Type B pancreatic cell (in vitro differentiated cells): ENCODE data around the gene INTS14. TPM values are rescaled to one million over a fixed set of nuclear protein-coding genes. Genes with fewer than 3 reads are reported as not detected.

Source experiments
- DNase-seq: peaks from one replicate; pipeline ENCODE4 v3.0.0; 2021; ENCODE audit warnings: mixed read lengths; ENCODE audit not compliant: unreplicated experiment; ENCODE audit errors: extremely low spot score
- H3K27ac Mint-ChIP-seq: 2 replicates; pipeline ENCODE4 v1.8.0; 2021; ENCODE audit warnings: mild to moderate bottlenecking, mixed read lengths
- H3K27me3 Mint-ChIP-seq: 2 replicates; pipeline ENCODE4 v1.8.0; 2021; ENCODE audit warnings: mixed read lengths
- H3K36me3 Mint-ChIP-seq: 2 replicates; pipeline ENCODE4 v1.8.0; 2021; ENCODE audit warnings: mixed read lengths
- H3K4me1 Mint-ChIP-seq: one replicate; pipeline ENCODE4 v1.8.0; 2021; ENCODE audit warnings: mixed read lengths; ENCODE audit not compliant: unreplicated experiment
- H3K4me3 Mint-ChIP-seq: 2 replicates; pipeline ENCODE4 v1.8.0; 2021; ENCODE audit warnings: mild to moderate bottlenecking, mixed read lengths
- H3K9me3 Mint-ChIP-seq: 2 replicates; pipeline ENCODE4 v1.8.0; 2021; ENCODE audit warnings: mixed read lengths
- total RNA-seq: library from RNA; stranded (reverse); gene quantifications from 2 replicates; pipeline ENCODE4 v1.2.1, GENCODE V29; 2021; ENCODE audit warnings: low replicate concordance
- TF ChIP-seq, protein P1 (sequence below): fragments of 200-600 bp; sonication (generic); conservative IDR thresholded peaks from 2 replicates; pipeline ENCODE4 v1.5.0; 2021; ENCODE audit warnings: antibody characterized with exemption, mild to moderate bottlenecking

Gene INTS14
- total RNA-seq, 1 donor from 2014 or later: 49.3 TPM

DNA sequence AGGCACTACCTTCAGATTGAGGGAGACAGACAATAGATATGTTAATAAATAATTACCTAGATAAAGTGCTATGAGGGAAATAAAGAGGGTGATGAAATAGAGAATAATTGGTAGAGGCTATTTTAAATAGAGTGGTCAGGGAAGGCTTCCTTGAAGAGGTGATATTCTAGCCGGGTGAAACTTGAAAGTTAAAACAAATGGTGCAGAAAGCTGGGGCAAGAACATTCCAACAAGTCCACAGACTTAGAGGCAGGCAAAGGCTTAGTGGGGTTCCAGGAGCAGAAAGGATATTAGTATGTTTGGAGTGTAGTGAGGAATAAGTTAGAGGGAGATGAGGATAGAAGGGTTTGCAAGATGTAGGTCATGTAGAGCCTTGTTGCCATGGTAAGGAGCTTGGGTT lies 70.6 kb downstream of the INTS14 start:
- TF ChIP-seq, protein P1, sequence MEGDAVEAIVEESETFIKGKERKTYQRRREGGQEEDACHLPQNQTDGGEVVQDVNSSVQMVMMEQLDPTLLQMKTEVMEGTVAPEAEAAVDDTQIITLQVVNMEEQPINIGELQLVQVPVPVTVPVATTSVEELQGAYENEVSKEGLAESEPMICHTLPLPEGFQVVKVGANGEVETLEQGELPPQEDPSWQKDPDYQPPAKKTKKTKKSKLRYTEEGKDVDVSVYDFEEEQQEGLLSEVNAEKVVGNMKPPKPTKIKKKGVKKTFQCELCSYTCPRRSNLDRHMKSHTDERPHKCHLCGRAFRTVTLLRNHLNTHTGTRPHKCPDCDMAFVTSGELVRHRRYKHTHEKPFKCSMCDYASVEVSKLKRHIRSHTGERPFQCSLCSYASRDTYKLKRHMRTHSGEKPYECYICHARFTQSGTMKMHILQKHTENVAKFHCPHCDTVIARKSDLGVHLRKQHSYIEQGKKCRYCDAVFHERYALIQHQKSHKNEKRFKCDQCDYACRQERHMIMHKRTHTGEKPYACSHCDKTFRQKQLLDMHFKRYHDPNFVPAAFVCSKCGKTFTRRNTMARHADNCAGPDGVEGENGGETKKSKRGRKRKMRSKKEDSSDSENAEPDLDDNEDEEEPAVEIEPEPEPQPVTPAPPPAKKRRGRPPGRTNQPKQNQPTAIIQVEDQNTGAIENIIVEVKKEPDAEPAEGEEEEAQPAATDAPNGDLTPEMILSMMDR: no peak
- no peaks in the 10 kb centered on the region for H3K9me3 Mint-ChIP-seq
- H3K27ac Mint-ChIP-seq: no peak overlapping the region
- peaks cover 11% of the 10 kb centered on the region for H3K4me1 Mint-ChIP-seq
- DNase-seq: no peak
- no peaks in the 10 kb centered on the region for H3K27me3 Mint-ChIP-seq
- no peak overlapping the region for H3K4me3 Mint-ChIP-seq
- H3K36me3 Mint-ChIP-seq: peaks cover 11% of the 10 kb centered on the region

DNA sequence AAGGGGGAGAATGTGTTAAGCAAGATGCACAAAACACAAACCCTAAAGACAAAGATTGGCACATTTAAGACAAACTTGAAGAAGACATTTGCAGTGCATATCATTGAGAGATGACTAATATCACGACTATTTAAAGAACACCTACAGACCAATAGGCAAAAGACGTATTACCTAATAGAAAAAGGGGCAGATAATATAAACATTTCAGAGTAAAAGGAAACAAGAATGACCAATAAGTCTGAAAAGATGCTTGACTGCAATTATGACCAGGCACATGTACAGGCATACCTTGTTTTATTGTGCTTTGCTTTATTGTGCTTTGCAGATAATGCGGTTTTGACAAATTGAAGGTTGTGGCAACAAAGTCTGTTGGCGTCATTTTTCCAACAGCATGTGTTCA lies 75.7 kb downstream of the INTS14 start:
- Mint-ChIP-seq H3K9me3 (no peaks in the 10 kb centered on the region), H3K36me3 (peaks cover 21% of the 10 kb centered on the region), H3K27me3 (no peaks in the 10 kb centered on the region), H3K27ac (no peak overlapping the region), H3K4me1 (peaks cover 33% of the 10 kb centered on the region), H3K4me3 (no peak overlapping the region)
- no peak for DNase-seq
- TF ChIP-seq, protein P1: no peak

DNA sequence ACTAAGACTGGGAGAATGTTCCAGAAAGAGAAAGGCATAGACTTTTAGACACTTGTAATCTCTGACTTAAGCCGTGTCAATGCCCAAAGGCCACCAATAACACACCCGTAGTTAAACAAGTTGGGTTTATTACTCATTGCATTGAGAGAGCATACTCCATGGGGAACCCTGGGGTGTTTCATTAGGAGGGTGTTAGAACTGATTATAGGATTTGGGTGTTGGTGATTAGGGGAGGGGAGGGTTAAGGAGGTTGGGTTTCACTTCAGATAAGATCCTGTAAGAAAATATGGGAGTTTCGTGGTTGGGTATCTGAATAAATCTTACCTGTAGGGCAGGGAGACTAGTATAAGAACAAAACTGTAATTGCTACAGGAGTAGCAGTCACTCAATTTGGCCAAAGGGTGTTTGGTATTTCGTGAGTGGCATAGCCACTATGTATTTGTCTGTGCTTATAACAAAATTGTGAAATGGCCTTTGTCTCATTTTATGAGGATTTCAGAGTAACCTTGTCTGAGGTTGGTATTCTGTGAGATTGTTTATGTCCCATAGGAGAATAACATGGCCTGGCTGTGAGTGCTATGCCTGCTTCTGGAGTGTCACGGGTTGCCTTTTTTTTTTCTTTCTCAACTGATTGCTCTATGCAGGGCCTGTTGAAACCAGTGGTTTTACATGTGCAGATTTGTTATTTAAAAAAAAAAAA lies 77.7 kb downstream of the INTS14 start:
- peak overlapping the region; percentile 81 for H3K4me3 Mint-ChIP-seq
- no peaks in the 10 kb centered on the region for H3K27me3 Mint-ChIP-seq
- peaks cover 36% of the 10 kb centered on the region for H3K4me1 Mint-ChIP-seq
- TF ChIP-seq, protein P1: no peak
- DNase-seq: no peak
- H3K27ac Mint-ChIP-seq: peak overlapping the region; percentile 92
- H3K36me3 Mint-ChIP-seq: peaks cover 18% of the 10 kb centered on the region
- no peaks in the 10 kb centered on the region for H3K9me3 Mint-ChIP-seq

GRCh38 chr15:65532738-65533051 lies 78.2 kb downstream of the INTS14 start:
- H3K9me3 Mint-ChIP-seq: no peaks in the 10 kb centered on the region
- peaks cover 32% of the 10 kb centered on the region for H3K4me1 Mint-ChIP-seq
- no peaks in the 10 kb centered on the region for H3K27me3 Mint-ChIP-seq
- TF ChIP-seq, protein P1: no peak
- H3K4me3 Mint-ChIP-seq: peak overlapping the region; percentile 81
- peaks cover 14% of the 10 kb centered on the region for H3K36me3 Mint-ChIP-seq
- peak overlapping the region; percentile 92 for H3K27ac Mint-ChIP-seq
- DNase-seq: no peak

DNA sequence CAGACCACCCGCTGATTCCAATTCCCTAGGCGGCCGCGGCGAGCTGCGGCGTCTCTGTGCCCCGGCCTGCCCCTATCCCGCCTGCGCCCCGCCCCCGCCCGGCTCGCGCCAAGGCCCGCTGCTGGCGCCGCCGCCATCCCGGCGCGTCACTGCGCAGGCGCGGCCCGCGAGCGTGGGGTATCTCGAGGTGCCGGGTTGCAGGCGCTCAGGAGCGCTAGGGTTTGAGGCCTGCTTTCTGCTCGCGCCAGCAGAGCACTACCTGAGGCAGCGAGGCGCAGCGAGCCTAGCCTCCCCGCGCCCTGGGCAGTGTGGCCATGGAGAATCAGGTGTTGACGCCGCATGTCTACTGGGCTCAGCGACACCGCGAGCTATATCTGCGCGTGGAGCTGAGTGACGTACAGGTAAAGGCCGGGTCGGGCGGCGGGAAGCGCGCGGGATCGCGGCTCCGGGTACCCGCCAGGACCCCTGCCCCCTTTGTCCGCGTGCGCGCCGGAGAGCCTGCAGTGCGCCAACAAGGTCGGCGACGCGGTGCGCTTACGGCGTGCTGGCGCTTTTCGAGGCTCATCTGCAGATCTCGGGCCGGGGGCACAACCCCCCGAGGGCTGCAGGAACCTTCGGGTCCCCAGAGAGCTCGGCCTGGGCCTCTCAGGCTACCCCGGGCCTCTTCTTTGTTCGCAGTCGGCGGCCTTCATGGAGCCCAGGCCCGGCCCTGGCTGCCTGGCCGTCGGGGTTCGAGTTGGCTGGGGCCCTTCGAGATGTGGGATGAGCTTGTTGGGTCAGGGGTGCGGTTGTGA lies 80.4 kb downstream of the INTS14 start, which contains the start of gene HACD3:
TSS of gene HACD3 (plus strand) at position 146 of the 794 bp plus-strand sequence. CDS start at position 315, 169 bp downstream.
- peak within 1 kb of the TSS; percentile 80 for H3K27ac Mint-ChIP-seq
- DNase-seq: peak; percentile 95
- no peaks in the 10 kb centered on the region for H3K9me3 Mint-ChIP-seq
- H3K4me1 Mint-ChIP-seq: peaks cover 32% of the 10 kb centered on the region
- TF ChIP-seq, protein P1: no peak
- peak within 1 kb of the TSS; percentile 92 for H3K4me3 Mint-ChIP-seq
- H3K36me3 Mint-ChIP-seq: peaks cover 10% of the 10 kb centered on the region
- H3K27me3 Mint-ChIP-seq: no peaks in the 10 kb centered on the region
